AG04449 (cell line): ENCODE results near the gene RALB.
"Not testable (repeated sequence)": the region's sequence is repeated elsewhere in the genome, so short reads cannot be mapped to it uniquely, and the experiment has no call there.

ENCODE experiments used
- CTCF ChIA-PET: fragments of 350-600 bp; formaldehyde crosslinking; extraction: SDS; loops from one replicate; lab custom pipeline; 2021; ENCODE audit warnings: antibody characterized with exemption; lab: Yijun Ruan, JAX
- POLR2A ChIA-PET: fragments of 400-600, 350-600 bp; formaldehyde crosslinking; extraction: SDS; loops from one replicate; lab custom pipeline; 2020; ENCODE audit warnings: antibody characterized with exemption, inconsistent platforms; lab: Yijun Ruan, JAX
- DNase-seq: peaks from one replicate; pipeline ENCODE4 v3.0.0-alpha.2; 2010; ENCODE audit warnings: low read depth, low spot score
- H3K4me3 ChIP-seq: 2 replicates; pipeline ENCODE4 v1.5.1; 2011; ENCODE audit warnings: low read depth, mild to moderate bottlenecking, control low read depth, low read length
- TF ChIP-seq, protein P1 (sequence below): IDR thresholded peaks from one replicate; pipeline ENCODE4 v1.5.1; 2011; ENCODE audit warnings: mild to moderate bottlenecking, moderate library complexity, low read length, control low read depth, inconsistent platforms; ENCODE audit not compliant: insufficient read depth; ENCODE audit errors: missing control alignments

The RALB gene

DNA sequence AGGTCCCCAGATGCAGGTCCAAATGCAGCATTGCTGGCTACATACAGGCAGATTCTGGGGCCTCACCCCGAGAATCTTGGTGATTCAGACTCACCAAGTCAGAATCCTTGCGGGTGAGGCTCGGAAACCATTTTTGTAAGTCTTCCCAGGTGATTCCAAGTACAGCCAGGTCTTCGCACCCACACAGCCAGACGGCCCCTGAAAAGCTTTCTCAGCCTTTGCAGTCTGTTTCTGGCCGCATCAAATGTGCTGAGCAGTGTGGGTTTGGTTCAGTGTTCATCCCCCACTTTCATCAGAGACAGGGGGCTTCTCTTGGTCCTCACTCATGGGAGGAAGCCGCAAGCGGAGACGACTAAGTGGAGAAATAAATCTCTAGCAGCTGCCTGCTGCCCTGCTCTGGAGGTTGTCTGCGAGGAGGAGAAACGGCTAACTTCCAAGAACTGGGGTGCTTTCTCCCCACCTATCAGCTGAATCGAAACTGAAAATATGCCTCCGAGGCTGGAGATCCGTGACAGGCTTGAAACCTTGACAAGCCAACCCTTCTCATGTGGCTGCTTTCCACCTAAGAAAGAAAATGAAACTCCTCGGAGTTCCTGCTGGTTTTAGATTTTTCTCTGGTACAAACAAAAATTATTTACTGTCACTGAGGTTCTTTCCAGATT is 20.5 kb upstream of the RALB start:
- H3K4me3 ChIP-seq = peak overlapping the region; percentile 32
- ChIA-PET POLR2A (no interaction called here), CTCF (interaction anchor here (1.5 kb wide), 1 partner anchor 81 kb away, joined by 7 read pairs; no protein-coding TSS in a partner anchor)
- TF ChIP-seq, protein P1, sequence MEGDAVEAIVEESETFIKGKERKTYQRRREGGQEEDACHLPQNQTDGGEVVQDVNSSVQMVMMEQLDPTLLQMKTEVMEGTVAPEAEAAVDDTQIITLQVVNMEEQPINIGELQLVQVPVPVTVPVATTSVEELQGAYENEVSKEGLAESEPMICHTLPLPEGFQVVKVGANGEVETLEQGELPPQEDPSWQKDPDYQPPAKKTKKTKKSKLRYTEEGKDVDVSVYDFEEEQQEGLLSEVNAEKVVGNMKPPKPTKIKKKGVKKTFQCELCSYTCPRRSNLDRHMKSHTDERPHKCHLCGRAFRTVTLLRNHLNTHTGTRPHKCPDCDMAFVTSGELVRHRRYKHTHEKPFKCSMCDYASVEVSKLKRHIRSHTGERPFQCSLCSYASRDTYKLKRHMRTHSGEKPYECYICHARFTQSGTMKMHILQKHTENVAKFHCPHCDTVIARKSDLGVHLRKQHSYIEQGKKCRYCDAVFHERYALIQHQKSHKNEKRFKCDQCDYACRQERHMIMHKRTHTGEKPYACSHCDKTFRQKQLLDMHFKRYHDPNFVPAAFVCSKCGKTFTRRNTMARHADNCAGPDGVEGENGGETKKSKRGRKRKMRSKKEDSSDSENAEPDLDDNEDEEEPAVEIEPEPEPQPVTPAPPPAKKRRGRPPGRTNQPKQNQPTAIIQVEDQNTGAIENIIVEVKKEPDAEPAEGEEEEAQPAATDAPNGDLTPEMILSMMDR = no peak
- no peak for DNase-seq

DNA sequence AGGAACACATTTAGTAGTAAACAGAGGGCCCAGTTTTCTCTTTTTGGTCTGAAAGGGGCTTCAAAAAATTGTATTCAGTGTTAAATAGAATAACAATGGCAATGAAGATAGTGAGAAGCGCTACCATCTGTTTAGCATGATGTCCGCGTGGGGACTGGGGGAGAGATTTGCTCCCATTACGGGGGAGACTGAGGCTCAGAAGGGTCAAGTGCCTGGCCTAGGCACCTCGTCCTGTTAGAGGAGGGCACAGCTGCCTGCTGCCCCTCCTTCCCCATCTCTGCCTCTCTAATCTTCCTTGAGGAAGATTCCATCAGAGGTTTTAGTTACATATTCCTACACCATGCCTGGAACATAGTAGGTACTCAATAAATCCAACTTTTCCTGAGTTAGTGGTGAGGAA is 19.4 kb upstream of the RALB start:
- ChIA-PET POLR2A (no interaction called here), CTCF (no interaction called here)
- DNase-seq = no peak
- TF ChIP-seq, protein P1 = no peak
- no peak overlapping the region for H3K4me3 ChIP-seq

DNA sequence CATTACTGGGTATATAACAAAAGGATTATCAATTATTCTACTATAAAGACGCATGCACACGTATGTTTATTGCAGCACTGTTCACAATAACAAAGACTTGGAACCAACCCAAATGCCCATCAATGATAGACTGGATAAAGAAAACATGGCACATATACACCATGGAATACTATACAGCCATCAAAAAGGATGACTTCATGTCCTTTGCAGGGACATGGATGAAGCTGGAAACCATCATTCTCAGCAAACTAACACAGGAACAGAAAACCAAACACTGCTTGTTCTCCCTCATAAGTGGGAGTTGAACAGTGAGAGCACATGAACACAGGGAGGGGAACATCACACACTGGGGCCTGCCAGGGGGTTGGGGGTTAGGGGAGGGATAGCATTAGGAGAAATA is 17.5 kb upstream of the RALB start:
- H3K4me3 ChIP-seq, POLR2A ChIA-PET, DNase-seq: not testable (repeated sequence)
- CTCF ChIA-PET = interaction anchor here (1.1 kb wide), 1 partner anchor 13 kb away, joined by 4 read pairs; no protein-coding TSS in a partner anchor

DNA sequence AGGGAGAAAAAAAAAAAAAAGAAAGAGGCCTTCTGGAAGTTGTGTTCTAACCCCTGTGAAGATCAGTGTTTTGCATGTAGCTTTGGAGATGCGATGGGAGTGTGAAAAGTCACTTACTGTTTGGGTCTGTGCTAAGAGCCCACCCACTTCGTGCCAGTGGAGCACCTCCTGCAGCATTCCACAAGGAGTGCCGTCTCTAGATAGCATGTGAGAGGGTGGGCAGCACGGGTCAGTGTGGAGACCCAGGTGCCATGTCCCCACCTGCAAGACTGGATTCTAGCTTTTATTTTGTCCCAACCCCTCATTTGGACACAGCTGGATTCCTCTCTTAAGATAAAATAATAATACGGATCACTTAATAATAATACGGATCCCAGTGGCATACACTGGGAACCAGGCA is 17.0 kb upstream of the RALB start:
- no peak for DNase-seq
- POLR2A ChIA-PET = no interaction called here
- no peak overlapping the region for H3K4me3 ChIP-seq
- CTCF ChIA-PET = interaction anchor here (1.1 kb wide), 1 partner anchor 12 kb away, joined by 4 read pairs; no protein-coding TSS in a partner anchor
- TF ChIP-seq, protein P1 = no peak

DNA sequence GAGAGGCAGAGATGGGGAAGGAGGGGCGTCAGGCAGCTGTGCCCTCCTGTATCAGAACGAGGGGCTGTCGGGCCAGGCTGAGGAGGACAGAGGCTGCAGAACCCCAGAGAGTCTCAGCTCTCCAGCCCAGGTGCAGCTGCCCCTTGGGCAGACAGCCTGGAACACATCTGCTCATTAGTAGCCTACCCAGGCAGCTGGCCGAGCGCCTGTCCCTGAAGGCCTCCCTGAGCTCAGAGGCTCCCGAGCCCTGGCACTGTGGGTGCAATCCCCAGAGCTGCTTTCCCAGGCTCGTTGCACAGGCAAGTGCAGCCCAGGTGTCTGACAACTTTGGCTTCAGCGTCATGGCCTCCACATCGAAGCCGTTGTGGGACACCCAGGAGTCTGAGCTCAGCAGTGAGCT is 16.3 kb upstream of the RALB start:
- POLR2A ChIA-PET = no interaction called here
- H3K4me3 ChIP-seq = no peak overlapping the region
- no peak for DNase-seq
- TF ChIP-seq, protein P1 = no peak
- CTCF ChIA-PET = interaction anchor here (1.1 kb wide), 1 partner anchor 11 kb away, joined by 4 read pairs; no protein-coding TSS in a partner anchor

DNA sequence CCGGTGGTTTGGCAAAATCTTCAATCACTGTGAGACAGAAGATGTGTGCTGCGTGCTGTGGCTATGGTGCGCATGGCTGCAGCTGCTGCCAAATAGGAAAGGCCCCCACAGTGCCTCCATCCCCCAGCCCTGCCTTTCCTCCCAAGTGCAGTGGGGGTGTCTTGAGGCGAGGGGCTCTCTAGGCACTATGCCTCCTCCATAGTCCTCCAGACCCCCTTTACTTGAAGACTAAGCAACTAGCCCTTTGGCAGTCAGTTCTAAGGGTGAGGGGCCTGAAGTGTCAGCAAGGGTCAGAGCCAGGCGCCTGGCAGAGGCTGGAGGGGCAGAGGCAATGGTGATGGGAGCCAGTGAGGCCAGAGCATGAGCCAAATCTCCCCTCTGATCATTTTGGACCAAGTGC is 15.9 kb upstream of the RALB start:
- POLR2A ChIA-PET = no interaction called here
- H3K4me3 ChIP-seq = no peak overlapping the region
- CTCF ChIA-PET = no interaction called here
- DNase-seq = no peak
- TF ChIP-seq, protein P1 = no peak

DNA sequence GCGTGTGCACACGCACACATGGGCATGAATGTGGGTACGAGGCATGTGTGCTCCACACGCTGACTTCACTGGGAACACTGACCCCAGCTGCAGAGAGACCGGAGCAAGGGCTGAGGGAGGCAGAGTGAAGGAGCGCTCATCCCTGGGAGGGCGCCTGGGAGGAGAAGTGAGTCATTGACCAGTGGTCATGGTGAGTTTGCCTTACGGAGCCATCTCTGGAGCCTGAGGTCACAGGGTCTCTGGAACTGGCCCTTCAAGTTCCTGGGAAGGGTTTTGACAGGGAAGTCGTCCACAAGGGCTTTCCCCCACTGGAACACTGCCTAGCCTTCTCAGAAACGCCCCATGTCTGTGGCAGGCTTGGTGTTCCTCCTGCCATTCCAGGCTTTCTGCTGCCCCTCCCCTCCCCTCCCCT is 15.2 kb upstream of the RALB start:
- no peak overlapping the region for H3K4me3 ChIP-seq
- no peak for DNase-seq
- CTCF ChIA-PET = no interaction called here
- TF ChIP-seq, protein P1 = no peak
- POLR2A ChIA-PET = no interaction called here
